HepG2 (cell line): ENCODE data around the gene SLC4A11. TPM values are rescaled to one million over a fixed set of nuclear protein-coding genes. Genes with fewer than 3 reads are reported as not detected.

Experiments
- GMEB1 ChIP-seq: sonication (generic); formaldehyde crosslinking; IDR thresholded peaks from 2 replicates; pipeline ENCODE4 v1.5.1; 2020; ENCODE audit warnings: missing genetic modification reagents, mild to moderate bottlenecking, borderline replicate concordance
- LRRFIP1 ChIP-seq: sonication (generic); formaldehyde crosslinking; conservative IDR thresholded peaks from 2 replicates; pipeline ENCODE4 v1.4.0; 2020; ENCODE audit warnings: missing genetic modification reagents
- MBD4 ChIP-seq: IDR thresholded peaks from 2 replicates; pipeline ENCODE4 v1.6.1; 2012; ENCODE audit warnings: low read length, inconsistent platforms, borderline replicate concordance
- NCOA5 ChIP-seq: sonication (generic); formaldehyde crosslinking; IDR thresholded peaks from 2 replicates; pipeline ENCODE4 v1.4.0; 2020; ENCODE audit warnings: missing genetic modification reagents
- RNF219 ChIP-seq: sonication (generic); formaldehyde crosslinking; IDR thresholded peaks from 2 replicates; pipeline ENCODE4 v1.5.0; 2020; ENCODE audit warnings: mild to moderate bottlenecking, missing genetic modification reagents
- RXRA ChIP-seq: sonication (generic); formaldehyde crosslinking; IDR thresholded peaks from 2 replicates; pipeline ENCODE4 v1.5.1; 2020; ENCODE audit warnings: missing genetic modification reagents
- SMAD9 ChIP-seq: sonication (generic); formaldehyde crosslinking; IDR thresholded peaks from 2 replicates; pipeline ENCODE4 v1.5.1; 2020; ENCODE audit warnings: mild to moderate bottlenecking, missing genetic modification reagents
- ZKSCAN5 ChIP-seq: sonication (generic); formaldehyde crosslinking; IDR thresholded peaks from 2 replicates; pipeline ENCODE4 v1.5.1; 2020; ENCODE audit warnings: mild to moderate bottlenecking, missing genetic modification reagents
- ZNF180 ChIP-seq: sonication (generic); formaldehyde crosslinking; IDR thresholded peaks from 2 replicates; pipeline ENCODE4 v1.4.0; 2020; ENCODE audit warnings: low read depth, missing genetic modification reagents, borderline replicate concordance
- ZNF552 ChIP-seq: sonication (generic); formaldehyde crosslinking; IDR thresholded peaks from 2 replicates; pipeline ENCODE4 v1.9.0; 2022; ENCODE audit warnings: missing genetic modification reagents, mild to moderate bottlenecking, borderline replicate concordance
- ZNF670 ChIP-seq: sonication (generic); formaldehyde crosslinking; IDR thresholded peaks from 2 replicates; pipeline ENCODE4 v1.8.0; 2022; ENCODE audit warnings: mild to moderate bottlenecking, missing genetic modification reagents, borderline replicate concordance
- polyA plus RNA-seq, 8 experiments: library from polyadenylated mRNA; depleted of rRNA in 3 of 8; stranded (reverse) in 7 of 8; unstranded in 1 of 8; fragments of >200 nt; fragmentation: Illumina TruSeq in 4 of 8; extraction: Trizol in 4 of 8; gene quantifications; 2 replicates each; pipeline versions ENCODE4 v1.2.1 to v1.2.3, GENCODE V29; 2011 to 2016; ENCODE audit warnings: low read depth in 4 of 8, missing spikeins in 1 of 8, mixed read lengths in 1 of 8; ENCODE audit not compliant: insufficient read depth in 1 of 8
- total RNA-seq, 5 experiments: library from RNA; depleted of rRNA; stranded (reverse); fragments of >200 nt; fragmentation: Illumina TruSeq; extraction: Trizol; gene quantifications; 2 replicates each; pipeline ENCODE4 v1.2.3, GENCODE V29; 2016; ENCODE audit warnings: low read depth in 1 of 5
- TF ChIP-seq, protein P1 (sequence below): sonication (generic); formaldehyde crosslinking; IDR thresholded peaks from 2 replicates; pipeline ENCODE4 v1.5.0; 2020; ENCODE audit warnings: missing genetic modification reagents
- TF ChIP-seq, protein P2 (sequence below): sonication (generic); formaldehyde crosslinking; IDR thresholded peaks from 2 replicates; pipeline ENCODE4 v1.5.0; 2020; ENCODE audit warnings: mild to moderate bottlenecking, missing genetic modification reagents, moderate library complexity
- TF ChIP-seq, protein P3 (sequence below): sonication (generic); formaldehyde crosslinking; IDR thresholded peaks from 2 replicates; pipeline ENCODE4 v1.5.0; 2020; ENCODE audit warnings: mild to moderate bottlenecking, missing genetic modification reagents
- TF ChIP-seq, protein P4 (sequence below): sonication (generic); formaldehyde crosslinking; IDR thresholded peaks from 2 replicates; pipeline ENCODE4 v1.4.0; 2020; ENCODE audit warnings: low read depth, mild to moderate bottlenecking, missing genetic modification reagents

Gene SLC4A11
- total and polyA plus RNA-seq, 2 of the 13 experiments (the other 11 are each of a cell fraction or from before 2014, with no cell fraction given) = 3.9 to 27.0 TPM

GRCh38 chr20:3209257-3209945, 29.6 kb downstream of the SLC4A11 start, which contains the start of gene ITPA (continued):
- peak; percentile 63; the same call in 1 of the 2 replicates for TF ChIP-seq ZNF670 (CRISPR knock-in tag)
- peak; percentile 98 for TF ChIP-seq RNF219 (CRISPR knock-in tag)
- TF ChIP-seq, protein P1, sequence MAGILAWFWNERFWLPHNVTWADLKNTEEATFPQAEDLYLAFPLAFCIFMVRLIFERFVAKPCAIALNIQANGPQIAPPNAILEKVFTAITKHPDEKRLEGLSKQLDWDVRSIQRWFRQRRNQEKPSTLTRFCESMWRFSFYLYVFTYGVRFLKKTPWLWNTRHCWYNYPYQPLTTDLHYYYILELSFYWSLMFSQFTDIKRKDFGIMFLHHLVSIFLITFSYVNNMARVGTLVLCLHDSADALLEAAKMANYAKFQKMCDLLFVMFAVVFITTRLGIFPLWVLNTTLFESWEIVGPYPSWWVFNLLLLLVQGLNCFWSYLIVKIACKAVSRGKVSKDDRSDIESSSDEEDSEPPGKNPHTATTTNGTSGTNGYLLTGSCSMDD = no peak
- no peak for TF ChIP-seq MBD4
- no peak; the same call in 1 of the 2 replicates for TF ChIP-seq GMEB1
- TF ChIP-seq ZNF180 = no peak
- peak; percentile 81; the same call in 1 of the 2 replicates for TF ChIP-seq ZNF552
- TF ChIP-seq, protein P2, sequence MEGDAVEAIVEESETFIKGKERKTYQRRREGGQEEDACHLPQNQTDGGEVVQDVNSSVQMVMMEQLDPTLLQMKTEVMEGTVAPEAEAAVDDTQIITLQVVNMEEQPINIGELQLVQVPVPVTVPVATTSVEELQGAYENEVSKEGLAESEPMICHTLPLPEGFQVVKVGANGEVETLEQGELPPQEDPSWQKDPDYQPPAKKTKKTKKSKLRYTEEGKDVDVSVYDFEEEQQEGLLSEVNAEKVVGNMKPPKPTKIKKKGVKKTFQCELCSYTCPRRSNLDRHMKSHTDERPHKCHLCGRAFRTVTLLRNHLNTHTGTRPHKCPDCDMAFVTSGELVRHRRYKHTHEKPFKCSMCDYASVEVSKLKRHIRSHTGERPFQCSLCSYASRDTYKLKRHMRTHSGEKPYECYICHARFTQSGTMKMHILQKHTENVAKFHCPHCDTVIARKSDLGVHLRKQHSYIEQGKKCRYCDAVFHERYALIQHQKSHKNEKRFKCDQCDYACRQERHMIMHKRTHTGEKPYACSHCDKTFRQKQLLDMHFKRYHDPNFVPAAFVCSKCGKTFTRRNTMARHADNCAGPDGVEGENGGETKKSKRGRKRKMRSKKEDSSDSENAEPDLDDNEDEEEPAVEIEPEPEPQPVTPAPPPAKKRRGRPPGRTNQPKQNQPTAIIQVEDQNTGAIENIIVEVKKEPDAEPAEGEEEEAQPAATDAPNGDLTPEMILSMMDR (CRISPR knock-in tag) = 0 out of 2 replicates have a peak, but pooled peaks have one; percentile 12
- no peak for TF ChIP-seq NCOA5
- TF ChIP-seq, protein P3, sequence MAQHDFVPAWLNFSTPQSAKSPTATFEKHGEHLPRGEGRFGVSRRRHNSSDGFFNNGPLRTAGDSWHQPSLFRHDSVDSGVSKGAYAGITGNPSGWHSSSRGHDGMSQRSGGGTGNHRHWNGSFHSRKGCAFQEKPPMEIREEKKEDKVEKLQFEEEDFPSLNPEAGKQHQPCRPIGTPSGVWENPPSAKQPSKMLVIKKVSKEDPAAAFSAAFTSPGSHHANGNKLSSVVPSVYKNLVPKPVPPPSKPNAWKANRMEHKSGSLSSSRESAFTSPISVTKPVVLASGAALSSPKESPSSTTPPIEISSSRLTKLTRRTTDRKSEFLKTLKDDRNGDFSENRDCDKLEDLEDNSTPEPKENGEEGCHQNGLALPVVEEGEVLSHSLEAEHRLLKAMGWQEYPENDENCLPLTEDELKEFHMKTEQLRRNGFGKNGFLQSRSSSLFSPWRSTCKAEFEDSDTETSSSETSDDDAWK (CRISPR knock-in tag) = no peak
- peak; percentile 25; the same call in 1 of the 2 replicates for TF ChIP-seq ZKSCAN5 (CRISPR knock-in tag)
- TF ChIP-seq LRRFIP1 = no peak; the same call in 1 of the 2 replicates
- TF ChIP-seq SMAD9 = no peak
- TF ChIP-seq RXRA (CRISPR knock-in tag) = no peak; the same call in none of the 2 replicates
- TF ChIP-seq, protein P4, sequence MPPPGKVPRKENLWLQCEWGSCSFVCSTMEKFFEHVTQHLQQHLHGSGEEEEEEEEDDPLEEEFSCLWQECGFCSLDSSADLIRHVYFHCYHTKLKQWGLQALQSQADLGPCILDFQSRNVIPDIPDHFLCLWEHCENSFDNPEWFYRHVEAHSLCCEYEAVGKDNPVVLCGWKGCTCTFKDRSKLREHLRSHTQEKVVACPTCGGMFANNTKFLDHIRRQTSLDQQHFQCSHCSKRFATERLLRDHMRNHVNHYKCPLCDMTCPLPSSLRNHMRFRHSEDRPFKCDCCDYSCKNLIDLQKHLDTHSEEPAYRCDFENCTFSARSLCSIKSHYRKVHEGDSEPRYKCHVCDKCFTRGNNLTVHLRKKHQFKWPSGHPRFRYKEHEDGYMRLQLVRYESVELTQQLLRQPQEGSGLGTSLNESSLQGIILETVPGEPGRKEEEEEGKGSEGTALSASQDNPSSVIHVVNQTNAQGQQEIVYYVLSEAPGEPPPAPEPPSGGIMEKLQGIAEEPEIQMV (CRISPR knock-in tag) = peak; percentile 47; the same call in 1 of the 2 replicates
